ENCODE results near the gene KCNK4. TPM values are rescaled to one million over a fixed set of nuclear protein-coding genes. Genes with fewer than 3 reads are reported as not detected.

Gene KCNK4
- total and polyA plus RNA-seq, 2 of the 13 experiments (the other 11 are each of a cell fraction or from before 2014, with no cell fraction given): not detected

DNA sequence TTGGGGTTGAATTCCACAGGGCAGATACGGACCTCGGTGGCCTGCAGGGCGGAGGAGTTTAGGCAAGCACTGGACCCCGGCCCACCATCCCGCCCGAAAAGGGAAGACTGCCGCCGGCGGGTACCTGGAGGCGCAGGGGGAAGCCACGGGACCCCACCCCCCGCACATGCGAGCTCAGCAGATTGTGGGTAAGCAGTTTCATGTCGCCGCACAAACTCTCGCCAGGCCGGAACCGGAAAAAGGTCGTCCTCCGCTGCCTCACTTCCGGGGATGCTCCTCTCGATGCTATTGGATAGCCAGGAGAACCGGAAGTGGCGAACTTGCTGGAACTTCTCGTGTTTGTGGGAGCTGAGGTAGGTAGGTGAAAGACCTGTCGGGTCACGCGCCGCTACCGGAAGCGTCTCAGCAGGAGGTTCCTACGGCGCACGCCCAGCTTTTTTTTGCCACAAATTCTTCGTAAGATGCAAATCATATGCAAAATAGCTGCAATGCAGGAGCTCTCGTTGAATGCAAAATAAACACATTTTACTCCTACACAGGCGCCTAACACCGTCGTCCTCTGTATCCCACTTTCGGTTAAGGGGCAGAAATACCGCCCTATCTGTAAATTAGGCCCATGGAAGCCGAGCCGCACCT lies 26.3 kb downstream of the KCNK4 start, which contains the start of gene TRMT112 (continued):
- no peak for TF ChIP-seq ZFP37 (CRISPR knock-in tag; IDR thresholded peaks at IDR 0.05; ENCODE audit: borderline replicate concordance)
- TF ChIP-seq, protein P1, sequence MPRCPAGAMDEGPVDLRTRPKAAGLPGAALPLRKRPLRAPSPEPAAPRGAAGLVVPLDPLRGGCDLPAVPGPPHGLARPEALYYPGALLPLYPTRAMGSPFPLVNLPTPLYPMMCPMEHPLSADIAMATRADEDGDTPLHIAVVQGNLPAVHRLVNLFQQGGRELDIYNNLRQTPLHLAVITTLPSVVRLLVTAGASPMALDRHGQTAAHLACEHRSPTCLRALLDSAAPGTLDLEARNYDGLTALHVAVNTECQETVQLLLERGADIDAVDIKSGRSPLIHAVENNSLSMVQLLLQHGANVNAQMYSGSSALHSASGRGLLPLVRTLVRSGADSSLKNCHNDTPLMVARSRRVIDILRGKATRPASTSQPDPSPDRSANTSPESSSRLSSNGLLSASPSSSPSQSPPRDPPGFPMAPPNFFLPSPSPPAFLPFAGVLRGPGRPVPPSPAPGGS (CRISPR knock-in tag; IDR thresholded peaks at IDR 0.05): no peak; the same call in 1 of the 2 replicates
- TF ChIP-seq, protein P2, sequence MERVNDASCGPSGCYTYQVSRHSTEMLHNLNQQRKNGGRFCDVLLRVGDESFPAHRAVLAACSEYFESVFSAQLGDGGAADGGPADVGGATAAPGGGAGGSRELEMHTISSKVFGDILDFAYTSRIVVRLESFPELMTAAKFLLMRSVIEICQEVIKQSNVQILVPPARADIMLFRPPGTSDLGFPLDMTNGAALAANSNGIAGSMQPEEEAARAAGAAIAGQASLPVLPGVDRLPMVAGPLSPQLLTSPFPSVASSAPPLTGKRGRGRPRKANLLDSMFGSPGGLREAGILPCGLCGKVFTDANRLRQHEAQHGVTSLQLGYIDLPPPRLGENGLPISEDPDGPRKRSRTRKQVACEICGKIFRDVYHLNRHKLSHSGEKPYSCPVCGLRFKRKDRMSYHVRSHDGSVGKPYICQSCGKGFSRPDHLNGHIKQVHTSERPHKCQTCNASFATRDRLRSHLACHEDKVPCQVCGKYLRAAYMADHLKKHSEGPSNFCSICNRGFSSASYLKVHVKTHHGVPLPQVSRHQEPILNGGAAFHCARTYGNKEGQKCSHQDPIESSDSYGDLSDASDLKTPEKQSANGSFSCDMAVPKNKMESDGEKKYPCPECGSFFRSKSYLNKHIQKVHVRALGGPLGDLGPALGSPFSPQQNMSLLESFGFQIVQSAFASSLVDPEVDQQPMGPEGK (CRISPR knock-in tag; IDR thresholded peaks at IDR 0.05): peak; percentile 51
- TF ChIP-seq, protein P3, sequence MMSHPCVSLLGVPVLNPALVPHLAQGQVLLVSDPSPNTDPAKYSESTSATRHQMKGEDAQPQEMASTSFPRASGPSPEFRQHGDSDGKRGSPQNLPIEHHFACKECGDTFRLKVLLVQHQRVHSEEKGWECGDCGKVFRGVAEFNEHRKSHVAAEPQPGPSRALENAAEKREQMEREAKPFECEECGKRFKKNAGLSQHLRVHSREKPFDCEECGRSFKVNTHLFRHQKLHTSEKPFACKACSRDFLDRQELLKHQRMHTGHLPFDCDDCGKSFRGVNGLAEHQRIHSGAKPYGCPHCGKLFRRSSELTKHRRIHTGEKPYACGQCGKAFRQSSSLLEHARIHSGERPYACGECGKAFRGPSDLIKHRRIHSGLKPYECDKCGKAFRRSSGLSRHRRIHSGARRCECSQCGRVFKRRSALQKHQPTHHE (CRISPR knock-in tag; IDR thresholded peaks at IDR 0.05; ENCODE audit: borderline replicate concordance): peak; percentile 56; the same call in 1 of the 2 replicates
- TF ChIP-seq, protein P4, sequence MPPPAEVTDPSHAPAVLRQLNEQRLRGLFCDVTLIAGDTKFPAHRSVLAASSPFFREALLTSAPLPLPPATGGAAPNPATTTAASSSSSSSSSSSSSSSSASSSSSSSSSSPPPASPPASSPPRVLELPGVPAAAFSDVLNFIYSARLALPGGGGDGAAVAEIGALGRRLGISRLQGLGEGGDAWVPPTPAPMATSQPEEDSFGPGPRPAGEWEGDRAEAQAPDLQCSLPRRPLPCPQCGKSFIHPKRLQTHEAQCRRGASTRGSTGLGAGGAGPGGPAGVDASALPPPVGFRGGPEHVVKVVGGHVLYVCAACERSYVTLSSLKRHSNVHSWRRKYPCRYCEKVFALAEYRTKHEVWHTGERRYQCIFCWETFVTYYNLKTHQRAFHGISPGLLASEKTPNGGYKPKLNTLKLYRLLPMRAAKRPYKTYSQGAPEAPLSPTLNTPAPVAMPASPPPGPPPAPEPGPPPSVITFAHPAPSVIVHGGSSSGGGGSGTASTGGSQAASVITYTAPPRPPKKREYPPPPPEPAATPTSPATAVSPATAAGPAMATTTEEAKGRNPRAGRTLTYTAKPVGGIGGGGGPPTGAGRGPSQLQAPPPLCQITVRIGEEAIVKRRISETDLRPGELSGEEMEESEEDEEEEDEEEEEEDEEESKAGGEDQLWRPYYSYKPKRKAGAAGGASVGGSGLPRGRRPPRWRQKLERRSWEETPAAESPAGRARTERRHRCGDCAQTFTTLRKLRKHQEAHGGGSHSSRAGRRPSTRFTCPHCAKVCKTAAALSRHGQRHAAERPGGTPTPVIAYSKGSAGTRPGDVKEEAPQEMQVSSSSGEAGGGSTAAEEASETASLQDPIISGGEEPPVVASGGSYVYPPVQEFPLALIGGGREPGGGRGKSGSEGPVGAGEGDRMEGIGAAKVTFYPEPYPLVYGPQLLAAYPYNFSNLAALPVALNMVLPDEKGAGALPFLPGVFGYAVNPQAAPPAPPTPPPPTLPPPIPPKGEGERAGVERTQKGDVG (CRISPR knock-in tag; IDR thresholded peaks at IDR 0.05; ENCODE audit: borderline replicate concordance): no peak
- TF ChIP-seq RBAK (CRISPR knock-in tag; IDR thresholded peaks at IDR 0.05): no peak
- TF ChIP-seq ZNF619 (CRISPR knock-in tag; IDR thresholded peaks at IDR 0.05): no peak
- TF ChIP-seq ZNF775 (CRISPR knock-in tag; IDR thresholded peaks at IDR 0.05; ENCODE audit: borderline replicate concordance): no peak
- 0 out of 4 replicates have a peak, but pooled peaks of 1 of the 2 experiments have one; percentile 20 for TF ChIP-seq NR2F1 (CRISPR knock-in tag; IDR thresholded peaks at IDR 0.05)
- peak; percentile 76 for TF ChIP-seq SAP130 (CRISPR knock-in tag; IDR thresholded peaks at IDR 0.05; ENCODE audit: low read depth)
- TF ChIP-seq RORA (CRISPR knock-in tag; IDR thresholded peaks at IDR 0.05): no peak
- TF ChIP-seq ERF (CRISPR knock-in tag; IDR thresholded peaks at IDR 0.05): no peak
- TF ChIP-seq NR1H2 (CRISPR knock-in tag; IDR thresholded peaks at IDR 0.05; ENCODE audit: borderline replicate concordance, low read depth): no peak
- no peak for TF ChIP-seq ZBTB7A (CRISPR knock-in tag; IDR thresholded peaks at IDR 0.05)
- TF ChIP-seq ZNF530 (CRISPR knock-in tag; IDR thresholded peaks at IDR 0.05; ENCODE audit: low read depth): no peak
- TF ChIP-seq, protein P5, sequence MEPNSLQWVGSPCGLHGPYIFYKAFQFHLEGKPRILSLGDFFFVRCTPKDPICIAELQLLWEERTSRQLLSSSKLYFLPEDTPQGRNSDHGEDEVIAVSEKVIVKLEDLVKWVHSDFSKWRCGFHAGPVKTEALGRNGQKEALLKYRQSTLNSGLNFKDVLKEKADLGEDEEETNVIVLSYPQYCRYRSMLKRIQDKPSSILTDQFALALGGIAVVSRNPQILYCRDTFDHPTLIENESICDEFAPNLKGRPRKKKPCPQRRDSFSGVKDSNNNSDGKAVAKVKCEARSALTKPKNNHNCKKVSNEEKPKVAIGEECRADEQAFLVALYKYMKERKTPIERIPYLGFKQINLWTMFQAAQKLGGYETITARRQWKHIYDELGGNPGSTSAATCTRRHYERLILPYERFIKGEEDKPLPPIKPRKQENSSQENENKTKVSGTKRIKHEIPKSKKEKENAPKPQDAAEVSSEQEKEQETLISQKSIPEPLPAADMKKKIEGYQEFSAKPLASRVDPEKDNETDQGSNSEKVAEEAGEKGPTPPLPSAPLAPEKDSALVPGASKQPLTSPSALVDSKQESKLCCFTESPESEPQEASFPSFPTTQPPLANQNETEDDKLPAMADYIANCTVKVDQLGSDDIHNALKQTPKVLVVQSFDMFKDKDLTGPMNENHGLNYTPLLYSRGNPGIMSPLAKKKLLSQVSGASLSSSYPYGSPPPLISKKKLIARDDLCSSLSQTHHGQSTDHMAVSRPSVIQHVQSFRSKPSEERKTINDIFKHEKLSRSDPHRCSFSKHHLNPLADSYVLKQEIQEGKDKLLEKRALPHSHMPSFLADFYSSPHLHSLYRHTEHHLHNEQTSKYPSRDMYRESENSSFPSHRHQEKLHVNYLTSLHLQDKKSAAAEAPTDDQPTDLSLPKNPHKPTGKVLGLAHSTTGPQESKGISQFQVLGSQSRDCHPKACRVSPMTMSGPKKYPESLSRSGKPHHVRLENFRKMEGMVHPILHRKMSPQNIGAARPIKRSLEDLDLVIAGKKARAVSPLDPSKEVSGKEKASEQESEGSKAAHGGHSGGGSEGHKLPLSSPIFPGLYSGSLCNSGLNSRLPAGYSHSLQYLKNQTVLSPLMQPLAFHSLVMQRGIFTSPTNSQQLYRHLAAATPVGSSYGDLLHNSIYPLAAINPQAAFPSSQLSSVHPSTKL (CRISPR knock-in tag; IDR thresholded peaks at IDR 0.05): peak; percentile 41

All from HepG2 (cell line).